Measurements from ENCODE around the gene OR2J1. TPM values are rescaled to one million over a fixed set of nuclear protein-coding genes. Genes with fewer than 3 reads are reported as not detected.
"Not testable (repeated sequence)": the region's sequence is repeated elsewhere in the genome, so short reads cannot be mapped to it uniquely, and the experiment has no call there.

The OR2J1 gene
- polyA plus RNA-seq, 6 donors from 2014 or later: not detected

GRCh38 chr6:29130644-29131043 lies 31.4 kb downstream of the OR2J1 start:
- Mint-ChIP-seq H3K4me1 (no peaks in the 10 kb centered on the region), H3K4me3 (no peak overlapping the region), H3K9me3 (no peaks in the 10 kb centered on the region), H3K36me3 (no peaks in the 10 kb centered on the region), H3K27me3 (peaks cover 22 to 28% (median 25%) of the 10 kb centered on the region in 3 donors), H3K27ac (no peak overlapping the region)
- DNase-seq: no peak
- ATAC-seq (ENCODE audit: low read depth in 2 of 2): no peak

- peaks cover 18 to 28% (median 25%) of the 10 kb centered on the region in 3 donors for H3K27me3 Mint-ChIP-seq
- H3K27ac Mint-ChIP-seq: no peak overlapping the region
- DNase-seq: no peak
- H3K4me3 Mint-ChIP-seq: no peak overlapping the region
- ATAC-seq (ENCODE audit: low read depth in 2 of 2): no peak
- H3K9me3 Mint-ChIP-seq: no peaks in the 10 kb centered on the region
- no peaks in the 10 kb centered on the region for H3K36me3 Mint-ChIP-seq
- no peaks in the 10 kb centered on the region for H3K4me1 Mint-ChIP-seq
These were observed 32.4 kb downstream of the OR2J1 start for GRCh38 chr6:29131691-29132090.

DNA sequence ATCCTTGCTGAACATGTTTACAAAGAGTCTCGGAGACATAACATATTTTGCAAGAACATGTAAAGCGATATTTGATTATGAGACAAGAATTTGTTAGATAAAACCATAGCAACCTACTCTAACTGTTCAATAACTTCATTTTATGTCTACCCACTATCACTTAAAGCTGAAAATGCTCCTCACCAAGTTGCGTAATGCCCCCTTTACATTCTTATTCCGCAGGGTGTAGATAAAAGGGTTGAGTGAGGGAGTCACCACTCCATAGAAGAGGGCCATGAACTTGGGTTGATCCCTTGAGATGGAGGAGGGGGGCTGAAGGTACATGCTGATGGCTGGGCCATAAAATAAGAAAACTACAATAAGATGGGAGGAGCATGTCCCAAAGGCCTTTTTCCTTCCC lies 38.4 kb downstream of the OR2J1 start:
- Mint-ChIP-seq H3K4me3 (no peak overlapping the region), H3K4me1 (no peaks in the 10 kb centered on the region), H3K27ac (no peak overlapping the region), H3K9me3 (peaks cover 0 to 7% (median 2%) of the 10 kb centered on the region in 7 donors), H3K27me3 (peaks cover 8 to 18% (median 10%) of the 10 kb centered on the region in 3 donors), H3K36me3 (no peaks in the 10 kb centered on the region)
- DNase-seq (no peak), ATAC-seq (ENCODE audit: low read depth in 2 of 2) (no peak)

DNA sequence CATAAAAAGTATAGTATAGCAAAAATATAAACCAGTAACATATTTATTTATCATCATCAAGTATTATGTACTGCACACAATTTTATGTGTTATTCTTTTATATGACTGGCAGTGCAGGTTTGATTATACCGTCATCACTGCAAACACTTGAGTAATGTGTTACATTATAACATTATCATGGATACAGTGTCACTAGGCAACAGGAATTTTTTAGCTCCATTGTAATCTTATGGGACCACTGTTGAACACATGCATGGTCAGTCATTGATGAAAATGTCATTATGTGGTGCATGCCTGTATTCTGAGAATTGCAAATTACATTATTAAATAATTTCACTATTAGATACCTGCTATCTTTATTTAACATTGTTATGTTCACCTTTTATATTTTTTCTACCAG lies 42.3 kb downstream of the OR2J1 start:
- Mint-ChIP-seq H3K9me3 (peaks cover 0 to 18% (median 10%) of the 10 kb centered on the region in 7 donors), H3K27me3 (peaks cover 5 to 15% (median 6%) of the 10 kb centered on the region in 3 donors), H3K4me3 (no peak overlapping the region), H3K27ac (no peak overlapping the region), H3K36me3 (no peaks in the 10 kb centered on the region), H3K4me1 (no peaks in the 10 kb centered on the region)
- no peak for ATAC-seq (ENCODE audit: low read depth in 2 of 2)
- DNase-seq: no peak

DNA sequence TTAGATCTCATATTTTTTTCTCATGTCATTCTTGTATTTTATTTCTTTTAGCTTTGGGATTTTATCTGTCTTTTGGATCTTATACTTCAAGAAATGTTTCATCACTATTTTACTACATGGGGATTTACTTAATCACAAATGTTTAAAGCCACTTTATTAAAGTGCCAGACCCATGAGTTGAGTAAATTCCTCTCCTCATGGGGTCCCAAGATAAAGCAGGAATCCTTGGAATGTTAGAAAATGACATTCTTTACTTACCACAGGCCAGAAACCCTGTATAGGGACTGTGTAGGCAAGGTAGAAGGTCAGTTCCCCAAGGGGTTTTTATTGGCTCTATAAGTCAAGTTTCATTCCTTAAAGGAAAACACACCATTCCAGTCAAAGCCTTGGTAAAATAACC lies 43.0 kb downstream of the OR2J1 start:
- H3K27me3 Mint-ChIP-seq: peaks cover 5 to 15% (median 13%) of the 10 kb centered on the region in 3 donors
- no peak overlapping the region for H3K4me3 Mint-ChIP-seq
- H3K27ac Mint-ChIP-seq: no peak overlapping the region
- no peaks in the 10 kb centered on the region for H3K36me3 Mint-ChIP-seq
- no peaks in the 10 kb centered on the region for H3K4me1 Mint-ChIP-seq
- ATAC-seq (ENCODE audit: low read depth in 2 of 2) (no peak), DNase-seq (no peak)
- peaks cover 0 to 18% (median 10%) of the 10 kb centered on the region in 7 donors for H3K9me3 Mint-ChIP-seq

GRCh38 chr6:29146179-29146578 lies 46.9 kb downstream of the OR2J1 start:
- no peak overlapping the region for H3K4me3 Mint-ChIP-seq
- H3K4me1 Mint-ChIP-seq: no peaks in the 10 kb centered on the region
- no peak overlapping the region for H3K27ac Mint-ChIP-seq
- peaks cover 0 to 3% of the 10 kb centered on the region in 2 donors for H3K36me3 Mint-ChIP-seq
- DNase-seq (no peak), ATAC-seq (ENCODE audit: low read depth in 2 of 2) (no peak)
- peaks cover 4 to 41% (median 15%) of the 10 kb centered on the region in 7 donors for H3K9me3 Mint-ChIP-seq
- H3K27me3 Mint-ChIP-seq: peaks cover 10 to 26% (median 16%) of the 10 kb centered on the region in 3 donors

DNA sequence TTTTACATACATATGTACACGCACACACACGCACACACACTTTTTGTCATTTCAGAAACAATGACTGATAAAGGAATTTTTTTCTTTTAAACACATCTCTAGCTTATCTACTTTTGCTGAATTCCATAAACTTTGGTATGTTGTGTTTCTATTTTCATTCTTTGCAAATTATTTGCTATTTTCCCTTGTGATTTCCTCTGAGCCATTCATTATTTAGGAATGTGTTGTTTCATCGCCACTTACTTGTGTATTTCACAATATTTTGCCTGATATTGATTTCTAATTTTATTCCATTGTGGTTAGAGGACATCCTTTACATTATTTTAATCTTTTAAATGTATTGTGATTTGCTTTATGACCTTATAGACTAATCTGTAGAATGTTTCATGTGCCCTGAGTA lies 47.8 kb downstream of the OR2J1 start:
- H3K27me3 Mint-ChIP-seq: peaks cover 10 to 26% (median 16%) of the 10 kb centered on the region in 3 donors
- H3K36me3 Mint-ChIP-seq: peaks cover 0 to 3% of the 10 kb centered on the region in 2 donors
- no peak overlapping the region for H3K4me3 Mint-ChIP-seq
- DNase-seq (no peak), ATAC-seq (ENCODE audit: low read depth in 2 of 2) (no peak)
- H3K27ac Mint-ChIP-seq: no peak overlapping the region
- H3K9me3 Mint-ChIP-seq: peaks cover 5 to 38% (median 15%) of the 10 kb centered on the region in 7 donors
- no peaks in the 10 kb centered on the region for H3K4me1 Mint-ChIP-seq

DNA sequence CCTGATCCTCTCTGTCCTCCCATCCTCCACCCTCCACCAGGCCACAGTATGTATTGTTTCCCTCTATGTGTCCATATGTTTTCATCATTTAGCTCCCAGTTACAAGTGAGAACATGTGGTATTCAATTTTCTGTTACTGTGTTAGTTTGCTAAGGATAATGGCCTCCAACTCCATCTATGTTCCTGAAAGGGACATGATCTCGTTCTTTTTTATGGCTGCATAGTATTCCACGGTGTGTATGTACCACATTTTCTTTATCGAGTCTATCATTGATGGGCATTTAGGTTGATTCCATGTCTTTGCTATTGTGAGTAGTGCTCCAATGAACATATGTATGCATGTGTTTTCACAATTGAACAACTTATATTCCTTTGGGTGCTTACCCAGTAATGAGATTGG lies 50.2 kb downstream of the OR2J1 start:
- not testable (repeated sequence) for H3K4me3 Mint-ChIP-seq; H3K27ac Mint-ChIP-seq; H3K36me3 Mint-ChIP-seq; H3K4me1 Mint-ChIP-seq; DNase-seq; ATAC-seq (ENCODE audit: low read depth in 2 of 2)
- peaks cover 10 to 34% (median 21%) of the 10 kb centered on the region in 3 donors for H3K27me3 Mint-ChIP-seq
- peaks cover 5 to 26% (median 11%) of the 10 kb centered on the region in 7 donors for H3K9me3 Mint-ChIP-seq

Other genes starting within 250 kb of the OR2J1 start
- gene TRIM27, start 175.5 kb upstream of the OR2J1 start, polyA plus RNA-seq (ENCODE audit: low read depth in 6 of 6): 10 to 100 TPM; 39.8 to 67.0 (median 54.1) TPM
- gene ZNF311, start 94.2 kb upstream of the OR2J1 start, polyA plus RNA-seq (ENCODE audit: low read depth in 6 of 6): not detected
- not detected for gene OR2W1, start 54.3 kb upstream of the OR2J1 start, polyA plus RNA-seq (ENCODE audit: low read depth in 6 of 6)
- gene OR2B3, start 12.2 kb upstream of the OR2J1 start, polyA plus RNA-seq (ENCODE audit: low read depth in 6 of 6): not detected
- not detected for gene OR2J3, start 8.6 kb downstream of the OR2J1 start, polyA plus RNA-seq (ENCODE audit: low read depth in 6 of 6)
- gene OR2J2, start 71.4 kb downstream of the OR2J1 start, polyA plus RNA-seq (ENCODE audit: low read depth in 6 of 6): not detected
- not detected for gene OR14J1, start 202.2 kb downstream of the OR2J1 start, polyA plus RNA-seq (ENCODE audit: low read depth in 6 of 6)

All from naive B cell (primary cell).